Measurements from ENCODE around the gene ZNF860.

The ZNF860 gene

GRCh38 chr3:31981206-31982181 is at the start of gene ZNF860, which contains the start of gene OSBPL10:
Gene ZNF860, plus strand, starts transcription at chr3:31981750. Its CDS starts 7,330 bp downstream, at chr3:31989080.
Gene OSBPL10, minus strand, starts transcription at chr3:31981262. Its CDS starts 83 bp downstream, at chr3:31981179.
- DNase-seq (ENCODE audit: low read depth) = no peak

DNA sequence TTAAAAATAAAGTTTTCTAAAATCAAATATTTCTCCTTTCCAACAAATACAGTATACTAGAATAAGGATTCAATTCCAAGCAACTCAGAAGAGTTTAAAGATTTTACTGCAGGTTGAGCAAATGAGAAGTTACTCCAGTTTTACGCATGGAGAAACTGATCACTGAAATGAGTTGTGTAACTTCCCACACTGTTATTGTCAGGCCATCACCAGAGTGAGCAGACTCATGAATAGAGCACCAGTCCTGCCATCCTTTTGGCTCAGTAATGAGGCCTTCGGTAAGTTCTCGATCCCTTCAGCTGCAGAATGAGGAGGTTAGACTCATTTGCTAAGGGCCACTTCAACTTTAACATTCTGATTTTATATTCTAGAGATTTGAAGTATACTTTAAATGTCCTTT is 48.6 kb upstream of the ZNF860 start:
- DNase-seq (ENCODE audit: low read depth) = no peak

DNA sequence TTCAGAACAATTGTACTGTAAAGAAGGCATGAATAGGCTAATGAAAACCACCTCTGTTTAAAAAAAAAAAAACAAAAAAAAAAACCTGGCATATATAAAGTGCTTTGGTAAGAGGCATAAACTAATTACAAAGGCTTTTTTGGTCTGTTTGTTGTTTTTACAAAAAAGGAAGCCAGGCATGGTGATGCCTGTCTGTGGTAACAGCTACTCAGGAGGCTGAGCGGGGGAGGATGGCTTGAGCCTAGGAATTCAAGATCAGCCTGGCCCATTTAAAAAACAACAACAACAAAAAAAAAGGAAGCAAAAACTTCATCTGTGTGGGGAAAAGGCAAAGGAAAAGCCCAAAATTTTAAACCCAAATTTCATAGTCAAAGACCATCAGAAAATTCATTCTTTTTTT is 47.5 kb upstream of the ZNF860 start:
- no peak for DNase-seq (ENCODE audit: low read depth)

GRCh38 chr3:31934866-31935265 is 46.7 kb upstream of the ZNF860 start:
- no peak for DNase-seq (ENCODE audit: low read depth)

GRCh38 chr3:31936420-31937060 is 45.0 kb upstream of the ZNF860 start:
- no peak for DNase-seq (ENCODE audit: low read depth)

DNA sequence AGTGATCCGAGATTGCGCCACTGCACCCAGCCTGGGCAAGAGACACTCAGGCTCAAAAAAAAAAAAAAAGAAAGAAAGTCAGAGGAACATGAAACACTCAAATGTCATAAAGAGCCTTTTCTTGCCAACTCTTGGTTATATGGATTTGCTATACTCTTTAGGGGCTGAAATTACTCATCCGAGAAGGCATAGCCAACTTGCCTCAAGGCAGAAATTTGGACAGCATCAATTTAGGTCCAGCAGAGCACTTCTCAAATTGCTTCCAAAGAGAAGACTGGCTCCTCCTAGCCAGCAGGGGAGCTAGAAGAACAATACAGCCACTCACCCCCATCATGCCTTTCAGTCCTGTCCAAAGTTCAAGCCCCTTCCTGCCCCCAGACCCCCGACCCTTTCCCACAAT is 44.3 kb upstream of the ZNF860 start:
- no peak for DNase-seq (ENCODE audit: low read depth)

DNA sequence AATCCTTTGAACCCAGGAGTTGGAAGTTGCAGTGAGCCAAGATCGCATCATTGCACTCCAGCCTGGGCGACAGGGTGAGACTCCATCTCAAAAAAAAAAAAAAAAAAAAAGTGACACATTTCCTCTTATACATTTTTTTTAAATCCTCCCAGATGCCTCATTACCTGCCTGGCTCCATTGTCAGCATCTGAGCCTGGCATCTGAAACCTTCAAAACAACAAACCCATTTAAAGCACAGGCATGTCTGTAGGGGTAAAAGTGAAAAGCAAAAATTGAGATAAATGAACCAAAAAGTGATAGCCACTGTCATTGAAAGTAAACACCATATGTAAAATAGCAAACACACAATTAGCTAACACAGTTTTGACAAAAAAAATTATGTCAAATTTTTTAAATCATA is 39.1 kb upstream of the ZNF860 start:
- no peak for DNase-seq (ENCODE audit: low read depth)

DNA sequence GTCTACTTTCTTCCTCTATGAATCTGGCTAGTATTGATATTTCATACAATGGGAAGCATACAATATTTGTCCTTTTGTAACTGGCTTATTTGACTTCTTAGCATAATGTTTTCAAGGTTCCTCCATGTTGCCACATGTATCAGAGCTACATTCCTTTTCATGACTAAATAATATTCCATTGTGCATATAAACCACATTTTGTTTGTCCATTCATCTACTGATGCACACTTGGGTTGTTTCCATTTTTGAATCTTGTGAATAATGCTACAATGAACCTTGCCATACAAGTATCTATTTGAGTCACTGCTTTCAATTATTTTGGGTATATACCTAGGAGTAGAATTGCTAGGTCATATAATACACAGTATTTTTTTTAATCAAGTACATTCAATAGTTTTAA is 38.5 kb upstream of the ZNF860 start:
- no peak for DNase-seq (ENCODE audit: low read depth)

GRCh38 chr3:31945738-31946052 is 35.9 kb upstream of the ZNF860 start:
- DNase-seq (ENCODE audit: low read depth) = no peak

DNA sequence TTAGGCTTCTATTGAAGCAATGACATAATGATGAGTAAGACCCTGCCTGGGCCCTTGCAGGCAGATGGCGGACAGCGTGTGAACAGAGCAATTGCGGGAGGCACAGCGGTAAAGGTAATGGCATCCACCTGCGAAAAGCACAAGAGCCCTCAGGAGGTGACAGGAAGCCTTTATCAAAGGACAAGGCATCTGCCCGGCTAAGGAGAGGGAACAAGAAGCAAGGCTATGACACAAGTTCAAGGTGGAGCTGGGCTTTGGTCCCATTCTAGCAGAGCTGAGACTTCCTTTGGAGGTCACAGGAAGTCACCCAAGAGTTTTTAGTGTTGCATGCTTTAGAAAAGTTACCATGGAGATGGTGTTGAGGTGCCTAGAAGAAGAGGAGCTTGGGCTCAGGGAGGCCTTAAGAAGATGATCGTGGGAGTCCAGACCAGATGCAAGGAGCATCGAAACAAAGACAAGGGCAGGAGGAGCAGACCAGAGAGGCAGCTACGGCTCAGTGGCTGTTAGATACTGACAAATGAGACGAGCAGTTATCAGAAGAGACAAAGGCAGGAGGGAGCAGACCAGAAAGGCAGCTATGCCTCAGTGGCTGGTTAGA is 35.0 kb upstream of the ZNF860 start:
- DNase-seq (ENCODE audit: low read depth) = no peak

DNA sequence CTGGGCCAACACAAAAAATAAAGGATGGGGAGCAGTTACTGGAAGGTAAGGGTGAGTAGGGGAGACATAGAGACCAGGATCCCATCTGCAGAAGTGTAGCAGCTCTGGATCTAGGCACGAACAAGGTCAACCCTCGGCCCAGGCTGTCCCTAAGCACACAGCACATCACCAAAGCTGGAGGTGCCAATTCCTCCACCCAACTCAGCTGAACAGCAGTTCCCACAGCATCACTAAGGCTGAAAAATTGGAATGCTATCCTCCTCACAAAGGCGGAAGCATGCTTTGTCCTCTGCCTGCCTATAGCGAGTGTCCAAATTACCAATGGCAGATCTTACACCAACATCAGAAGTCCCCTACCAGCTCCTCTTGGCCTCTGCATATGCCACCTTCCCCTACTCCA is 34.4 kb upstream of the ZNF860 start:
- no peak for DNase-seq (ENCODE audit: low read depth)

- DNase-seq (ENCODE audit: low read depth) = no peak
Observed at GRCh38 chr3:31947671-31948091, 33.9 kb upstream of the ZNF860 start.

DNA sequence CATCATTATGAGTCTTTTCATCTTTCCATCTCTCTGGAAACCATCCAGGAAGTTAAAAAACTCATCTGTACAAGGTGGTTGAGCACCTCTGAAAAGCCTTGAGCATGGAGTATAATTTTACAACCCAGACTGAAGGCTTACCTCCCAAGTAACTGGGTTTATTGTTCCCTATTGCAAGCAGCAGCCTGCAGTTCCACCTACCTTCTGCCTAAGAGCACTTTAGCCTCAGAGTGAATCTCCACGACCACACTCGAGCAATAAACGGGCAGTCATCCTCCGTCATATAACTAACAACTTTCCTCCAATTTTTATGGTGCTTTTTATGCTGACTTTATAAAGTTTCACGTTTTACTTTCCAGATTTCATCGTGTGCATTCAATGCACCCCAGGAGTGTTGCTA is 33.3 kb upstream of the ZNF860 start:
- DNase-seq (ENCODE audit: low read depth) = no peak

DNA sequence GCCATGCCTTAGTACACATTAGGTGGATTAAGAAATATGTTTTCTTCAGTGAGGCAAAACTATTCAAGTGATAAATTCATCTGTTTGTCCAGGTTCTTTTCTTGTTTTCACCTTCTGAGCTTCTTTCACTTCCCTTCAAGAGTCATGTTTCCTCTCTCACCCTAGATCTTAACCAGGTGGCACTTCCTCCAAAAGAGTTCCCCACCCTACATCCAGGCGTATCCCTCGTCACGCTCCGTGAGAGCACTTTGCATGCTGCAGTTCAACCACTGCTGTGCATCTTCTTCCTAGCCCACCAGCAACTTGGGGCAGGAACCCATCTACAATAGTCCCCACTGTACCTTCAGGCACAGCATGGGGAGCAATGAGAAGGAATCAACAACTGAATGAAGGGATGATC is 29.3 kb upstream of the ZNF860 start:
- no peak for DNase-seq (ENCODE audit: low read depth)

DNA sequence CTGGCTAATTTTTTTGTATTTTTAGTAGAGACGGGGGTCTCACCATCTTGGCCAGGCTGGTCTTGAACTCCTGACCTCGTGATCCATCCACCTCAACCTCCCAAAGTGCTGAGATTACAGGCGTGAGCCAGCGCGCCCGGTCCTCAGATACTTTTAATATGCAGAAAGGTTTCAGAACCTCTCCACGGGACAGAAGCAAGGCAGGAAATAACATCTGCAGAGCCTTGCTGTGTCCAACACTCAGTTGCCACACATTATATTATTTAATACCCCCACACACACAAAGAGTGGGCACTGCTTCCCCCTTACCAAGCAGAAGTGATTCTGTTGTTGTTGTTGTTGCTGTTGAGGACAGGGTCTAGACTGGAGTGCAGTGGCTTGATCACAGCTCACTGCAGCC is 28.5 kb upstream of the ZNF860 start:
- no peak for DNase-seq (ENCODE audit: low read depth)

- DNase-seq (ENCODE audit: low read depth) = no peak
Observed at GRCh38 chr3:31953636-31954035, 27.9 kb upstream of the ZNF860 start.

DNA sequence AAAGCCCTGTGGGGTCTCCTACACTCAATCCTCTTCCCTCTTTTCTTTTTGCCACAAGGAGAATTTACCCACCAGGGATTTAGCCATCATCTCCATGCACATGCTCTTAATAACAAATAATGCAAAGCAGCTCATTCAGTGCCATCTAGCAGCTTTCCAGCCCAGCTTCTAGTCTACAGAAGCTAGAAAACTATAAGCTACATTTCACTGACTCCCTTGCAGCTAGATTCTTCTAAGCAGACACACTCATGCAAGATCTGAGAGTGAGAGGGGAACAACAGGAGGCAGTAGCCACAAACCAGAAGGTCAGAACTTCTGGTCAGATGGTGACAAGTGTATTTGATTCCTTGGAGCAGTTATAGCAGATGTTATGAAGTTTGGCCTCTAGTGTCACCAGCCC is 26.0 kb upstream of the ZNF860 start:
- DNase-seq (ENCODE audit: low read depth) = no peak

GRCh38 chr3:31957106-31957505 is 24.4 kb upstream of the ZNF860 start:
- DNase-seq (ENCODE audit: low read depth) = no peak

DNA sequence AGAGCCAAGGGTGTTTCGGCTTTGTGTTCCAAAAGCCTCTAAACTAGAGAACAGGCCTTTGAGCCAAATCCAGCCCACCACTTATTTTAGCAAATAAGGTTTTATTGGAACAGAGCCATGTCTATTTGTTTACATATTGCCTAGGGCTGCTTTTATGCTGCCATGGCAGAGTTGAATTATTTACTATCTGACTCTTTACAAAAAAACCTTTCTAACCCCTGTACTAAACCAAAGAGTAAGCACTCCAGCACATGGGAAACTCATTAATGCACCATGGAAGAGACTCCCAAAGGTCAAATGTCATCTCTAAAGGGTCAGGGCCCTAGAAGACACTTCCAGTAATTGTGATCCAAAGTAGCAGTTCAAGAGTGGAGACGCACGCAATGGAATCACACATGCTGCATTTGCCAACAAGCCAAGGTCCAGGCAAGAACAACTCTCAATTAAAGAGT is 22.8 kb upstream of the ZNF860 start:
- DNase-seq (ENCODE audit: low read depth) = no peak

- DNase-seq (ENCODE audit: low read depth) = no peak
Observed at GRCh38 chr3:31959251-31959650, 22.3 kb upstream of the ZNF860 start.

GRCh38 chr3:31959951-31960792 is 21.4 kb upstream of the ZNF860 start:
- DNase-seq (ENCODE audit: low read depth) = no peak
